ENCODE data around the gene SPINK6. TPM values are rescaled to one million over a fixed set of nuclear protein-coding genes. Genes with fewer than 3 reads are reported as not detected.

SPINK6 gene
- total and polyA plus RNA-seq, 4 donors, result 0.25 TPM; not detected in 3

GRCh38 chr5:148237785-148238417, 35.1 kb downstream of the SPINK6 start:
- no peak for ATAC-seq (ENCODE audit: insufficient read depth, low FRiP score)
- H3K27ac ChIP-seq (ENCODE audit: low read depth in 1 of 2, low read length in 1 of 2), result no peak overlapping the region
- peaks cover 0 to 2% (median 1%) of the 10 kb centered on the region in 4 donors for H3K9me3 ChIP-seq (ENCODE audit: control insufficient read depth in 4 of 4, insufficient read depth in 3 of 4, low read length in 3 of 4)
- no peaks in the 10 kb centered on the region for H3K4me1 ChIP-seq (ENCODE audit: control insufficient read depth in 5 of 5, insufficient read depth in 5 of 5, low read length in 5 of 5)
- no peaks in the 10 kb centered on the region for H3K27me3 ChIP-seq (ENCODE audit: control insufficient read depth in 3 of 3, insufficient read depth in 3 of 3, low read length in 2 of 3)
- WGBS, 2 donors, result 49 to 55% methylated on average over 4 of the region's 4 CpGs
- no peak overlapping the region for H3K4me3 ChIP-seq
- DNase-seq, result no peak
- TF ChIP-seq CTCF (IDR thresholded peaks at IDR 0.05; ENCODE audit: control extremely low read depth, extremely low read depth), result no peak
- no peaks in the 10 kb centered on the region for H3K36me3 ChIP-seq (ENCODE audit: control insufficient read depth in 4 of 4, insufficient read depth in 4 of 4, low read length in 4 of 4)
- H3K9ac ChIP-seq (ENCODE audit: insufficient read depth in 1 of 2, low read length in 2 of 2), result no peak overlapping the region

GRCh38 chr5:148238418-148238794, 35.6 kb downstream of the SPINK6 start, which contains the start of gene MARCOL:
Gene MARCOL (plus strand): TSS chr5:148238525. CDS start chr5:148238598, 73 bp downstream.
- no peak within 1 kb of the TSS for H3K4me3 ChIP-seq
- H3K9ac ChIP-seq (ENCODE audit: insufficient read depth in 1 of 2, low read length in 2 of 2), result no peak within 1 kb of the TSS
- H3K27ac ChIP-seq (ENCODE audit: low read depth in 1 of 2, low read length in 1 of 2), result no peak within 1 kb of the TSS
- no peak for TF ChIP-seq CTCF (IDR thresholded peaks at IDR 0.05; ENCODE audit: control extremely low read depth, extremely low read depth)
- peaks cover 0 to 3% (median 1%) of the 10 kb centered on the region in 4 donors for H3K9me3 ChIP-seq (ENCODE audit: control insufficient read depth in 4 of 4, insufficient read depth in 3 of 4, low read length in 3 of 4)
- H3K36me3 ChIP-seq (ENCODE audit: control insufficient read depth in 4 of 4, insufficient read depth in 4 of 4, low read length in 4 of 4), result no peaks in the 10 kb centered on the region
- no peaks in the 10 kb centered on the region for H3K4me1 ChIP-seq (ENCODE audit: control insufficient read depth in 5 of 5, insufficient read depth in 5 of 5, low read length in 5 of 5)
- DNase-seq, result no peak
- WGBS, 2 donors, result 71 to 77% methylated on average over 2 of the region's 2 CpGs
- H3K27me3 ChIP-seq (ENCODE audit: control insufficient read depth in 3 of 3, insufficient read depth in 3 of 3, low read length in 2 of 3), result no peaks in the 10 kb centered on the region
- ATAC-seq (ENCODE audit: insufficient read depth, low FRiP score), result no peak

- TF ChIP-seq CTCF (IDR thresholded peaks at IDR 0.05; ENCODE audit: control extremely low read depth, extremely low read depth), result no peak
- no peak overlapping the region for H3K4me3 ChIP-seq
- no peaks in the 10 kb centered on the region for H3K4me1 ChIP-seq (ENCODE audit: control insufficient read depth in 5 of 5, insufficient read depth in 5 of 5, low read length in 5 of 5)
- H3K9me3 ChIP-seq (ENCODE audit: control insufficient read depth in 4 of 4, insufficient read depth in 3 of 4, low read length in 3 of 4), result no peaks in the 10 kb centered on the region
- no peak for ATAC-seq (ENCODE audit: insufficient read depth, low FRiP score)
- WGBS, 2 donors, result 85 to 89% methylated on average over 2 of the region's 2 CpGs
- no peaks in the 10 kb centered on the region for H3K27me3 ChIP-seq (ENCODE audit: control insufficient read depth in 3 of 3, insufficient read depth in 3 of 3, low read length in 2 of 3)
- no peaks in the 10 kb centered on the region for H3K36me3 ChIP-seq (ENCODE audit: control insufficient read depth in 4 of 4, insufficient read depth in 4 of 4, low read length in 4 of 4)
- H3K9ac ChIP-seq (ENCODE audit: insufficient read depth in 1 of 2, low read length in 2 of 2), result no peak overlapping the region
- DNase-seq, result no peak
- no peak overlapping the region for H3K27ac ChIP-seq (ENCODE audit: low read depth in 1 of 2, low read length in 1 of 2)
These were observed 46.1 kb downstream of the SPINK6 start for GRCh38 chr5:148248894-148249293.

- Histone ChIP-seq H3K9ac (ENCODE audit: insufficient read depth in 1 of 2, low read length in 2 of 2) (no peak overlapping the region), H3K9me3 (ENCODE audit: control insufficient read depth in 4 of 4, insufficient read depth in 3 of 4, low read length in 3 of 4) (peaks cover 0 to 20% (median 4%) of the 10 kb centered on the region in 4 donors), H3K27me3 (ENCODE audit: control insufficient read depth in 3 of 3, insufficient read depth in 3 of 3, low read length in 2 of 3) (no peaks in the 10 kb centered on the region), H3K36me3 (ENCODE audit: control insufficient read depth in 4 of 4, insufficient read depth in 4 of 4, low read length in 4 of 4) (no peaks in the 10 kb centered on the region), H3K4me1 (ENCODE audit: control insufficient read depth in 5 of 5, insufficient read depth in 5 of 5, low read length in 5 of 5) (no peaks in the 10 kb centered on the region), H3K27ac (ENCODE audit: low read depth in 1 of 2, low read length in 1 of 2) (no peak overlapping the region), H3K4me3 (no peak overlapping the region)
- ATAC-seq (ENCODE audit: insufficient read depth, low FRiP score) (no peak), DNase-seq (no peak)
- TF ChIP-seq CTCF (IDR thresholded peaks at IDR 0.05; ENCODE audit: control extremely low read depth, extremely low read depth), result no peak
These were observed 52.6 kb downstream of the SPINK6 start for GRCh38 chr5:148255456-148255855.

Measured in lung (tissue), 12 donors.